Measurements from ENCODE around the gene CAMTA2. TPM values are rescaled to one million over a fixed set of nuclear protein-coding genes. Genes with fewer than 3 reads are reported as not detected.

CAMTA2 gene
- total RNA-seq, 2 experiments from 2014 or later = 9.7 to 44.3 TPM

DNA sequence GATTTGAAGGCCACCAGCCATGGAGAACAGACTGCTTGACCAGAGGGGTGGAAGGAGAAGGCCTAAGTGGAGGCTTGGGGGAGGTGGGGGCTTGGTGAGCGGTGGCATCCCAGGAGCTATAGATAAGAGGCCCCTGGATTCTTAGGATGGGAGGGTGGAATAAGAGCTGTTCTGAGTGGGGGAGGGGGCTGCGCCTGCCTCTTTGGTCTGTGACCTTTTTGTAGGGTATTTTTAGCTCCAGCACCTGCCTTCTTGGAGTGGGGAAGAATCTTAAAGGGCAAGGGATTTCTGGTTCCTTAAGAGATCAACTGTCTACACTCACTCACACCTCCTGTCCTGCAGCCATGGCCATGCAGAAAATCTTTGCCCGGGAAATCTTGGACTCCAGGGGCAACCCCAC, 36.0 kb downstream of the CAMTA2 start:
- no TSS peak for BruUV-seq (replicated peaks)
- TF ChIP-seq EZH2phosphoT487 (IDR thresholded peaks at IDR 0.05; ENCODE audit: borderline replicate concordance, low read depth, low read length) = no peak
- TF ChIP-seq, protein P1, sequence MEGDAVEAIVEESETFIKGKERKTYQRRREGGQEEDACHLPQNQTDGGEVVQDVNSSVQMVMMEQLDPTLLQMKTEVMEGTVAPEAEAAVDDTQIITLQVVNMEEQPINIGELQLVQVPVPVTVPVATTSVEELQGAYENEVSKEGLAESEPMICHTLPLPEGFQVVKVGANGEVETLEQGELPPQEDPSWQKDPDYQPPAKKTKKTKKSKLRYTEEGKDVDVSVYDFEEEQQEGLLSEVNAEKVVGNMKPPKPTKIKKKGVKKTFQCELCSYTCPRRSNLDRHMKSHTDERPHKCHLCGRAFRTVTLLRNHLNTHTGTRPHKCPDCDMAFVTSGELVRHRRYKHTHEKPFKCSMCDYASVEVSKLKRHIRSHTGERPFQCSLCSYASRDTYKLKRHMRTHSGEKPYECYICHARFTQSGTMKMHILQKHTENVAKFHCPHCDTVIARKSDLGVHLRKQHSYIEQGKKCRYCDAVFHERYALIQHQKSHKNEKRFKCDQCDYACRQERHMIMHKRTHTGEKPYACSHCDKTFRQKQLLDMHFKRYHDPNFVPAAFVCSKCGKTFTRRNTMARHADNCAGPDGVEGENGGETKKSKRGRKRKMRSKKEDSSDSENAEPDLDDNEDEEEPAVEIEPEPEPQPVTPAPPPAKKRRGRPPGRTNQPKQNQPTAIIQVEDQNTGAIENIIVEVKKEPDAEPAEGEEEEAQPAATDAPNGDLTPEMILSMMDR (conservative IDR thresholded peaks at IDR 0.05; ENCODE audit: low read length) = no peak
- intact Hi-C loops (cut with micrococcal nuclease; ENCODE audit: unreplicated experiment) = no loop called here
- H3K27ac ChIP-seq (ENCODE audit: low read depth, low read length, poor library complexity, severe bottlenecking) = peak overlapping the region; percentile 99
- H3K9me3 ChIP-seq (ENCODE audit: low read length) = no peaks in the 10 kb centered on the region
- peak overlapping the region; percentile 93 for H3K4me2 ChIP-seq (ENCODE audit: low read length)
- no peak for DNase-seq (ENCODE audit: low spot score)
- peaks cover 18% of the 10 kb centered on the region for H3K79me2 ChIP-seq (ENCODE audit: insufficient read depth, low read depth, low read length)
- peaks cover 24% of the 10 kb centered on the region for H3K4me1 ChIP-seq (ENCODE audit: insufficient read depth, low read length, poor library complexity, severe bottlenecking)
- peak overlapping the region; percentile 100 for H3K4me3 ChIP-seq (ENCODE audit: low read depth, low read length, poor library complexity, severe bottlenecking)
- no peak overlapping the region for H2AFZ ChIP-seq (ENCODE audit: low read length)
- peaks cover 17% of the 10 kb centered on the region for H3K36me3 ChIP-seq (ENCODE audit: insufficient read depth, low read length)
- ChIA-PET CTCF (ENCODE audit: unreplicated experiment) (interaction anchor here (1.2 kb wide), 1 partner anchor 16 kb away, joined by 3 read pairs; the partner anchor contains the start of gene SPAG7), POLR2A (interaction anchor here (0.7 to 5.9 kb wide), 4 partner anchors 10 to 40 kb away, joined by 3 to 51 read pairs (median 12); partner anchors contain the start of genes RNF167, SLC25A11 and SPAG7)
- peaks cover 6% of the 10 kb centered on the region for H4K20me1 ChIP-seq (ENCODE audit: insufficient read depth, low read length)
- no peaks in the 10 kb centered on the region for H3K9me2 ChIP-seq (ENCODE audit: insufficient read depth, low read length)

DNA sequence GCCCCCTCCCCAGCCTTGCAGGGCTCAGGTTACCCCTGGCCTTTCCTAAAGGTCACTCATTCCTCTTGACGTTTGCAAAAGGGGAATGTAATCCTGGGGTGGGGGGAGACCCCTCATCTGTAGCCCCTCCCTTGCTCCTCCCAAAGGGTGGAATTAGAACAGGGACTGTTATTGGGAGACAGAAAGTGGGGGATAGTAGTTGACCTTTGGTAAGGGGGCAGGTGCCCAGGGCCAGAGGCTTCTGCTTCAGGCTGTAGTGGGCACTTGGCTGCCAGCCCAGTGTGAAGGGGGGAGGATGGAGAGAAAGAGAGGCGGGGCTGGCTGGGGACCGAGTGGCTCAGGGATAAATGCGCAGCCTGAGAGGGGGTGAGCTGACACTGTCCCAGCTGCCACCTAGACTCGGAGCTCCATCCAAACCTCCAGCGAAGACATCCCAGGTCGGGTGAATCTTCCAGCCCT, 36.7 kb downstream of the CAMTA2 start, which contains the start of gene ENO3:
Gene ENO3 (plus strand): TSS at position 374 of the 459 bp plus-strand sequence. CDS start 711 bp downstream, outside the sequence.
- intact Hi-C loops (cut with micrococcal nuclease; ENCODE audit: unreplicated experiment) = no loop called here
- Histone ChIP-seq H3K9me2 (ENCODE audit: insufficient read depth, low read length) (no peaks in the 10 kb centered on the region), H3K4me1 (ENCODE audit: insufficient read depth, low read length, poor library complexity, severe bottlenecking) (peaks cover 31% of the 10 kb centered on the region), H3K9me3 (ENCODE audit: low read length) (no peaks in the 10 kb centered on the region), H3K4me2 (ENCODE audit: low read length) (peak within 1 kb of the TSS; percentile 93), H3K27ac (ENCODE audit: low read depth, low read length, poor library complexity, severe bottlenecking) (peak within 1 kb of the TSS; percentile 99), H2AFZ (ENCODE audit: low read length) (peak within 1 kb of the TSS; percentile 48; the same call in 1 of the 2 replicates), H3K36me3 (ENCODE audit: insufficient read depth, low read length) (peaks cover 25% of the 10 kb centered on the region), H3K4me3 (ENCODE audit: low read depth, low read length, poor library complexity, severe bottlenecking) (peak within 1 kb of the TSS; percentile 100), H3K79me2 (ENCODE audit: insufficient read depth, low read depth, low read length) (peaks cover 25% of the 10 kb centered on the region), H4K20me1 (ENCODE audit: insufficient read depth, low read length) (peaks cover 11% of the 10 kb centered on the region)
- ChIA-PET CTCF (ENCODE audit: unreplicated experiment) (interaction anchor here (1.2 kb wide), 1 partner anchor 17 kb away, joined by 3 read pairs; the partner anchor contains the start of gene SPAG7), POLR2A (interaction anchor here (0.7 to 5.9 kb wide), 3 partner anchors 11 to 17 kb away, joined by 3 to 51 read pairs (median 18); partner anchors contain the start of genes RNF167, SLC25A11 and SPAG7)
- no peak for TF ChIP-seq EZH2phosphoT487 (IDR thresholded peaks at IDR 0.05; ENCODE audit: borderline replicate concordance, low read depth, low read length)
- TF ChIP-seq, protein P1 (conservative IDR thresholded peaks at IDR 0.05; ENCODE audit: low read length) = no peak
- no TSS peak for BruUV-seq (replicated peaks)
- DNase-seq (ENCODE audit: low spot score) = peak; percentile 36
